NCI-H2081 treated with DMSO at 0.1 percent for 48 hours (cell line): ENCODE data around the gene BRD3OS.

Experiments
- DNase-seq: peaks from one replicate; lab custom pipeline; 2025; lab: John Stamatoyannopoulos, UW

The BRD3OS gene, protein sequence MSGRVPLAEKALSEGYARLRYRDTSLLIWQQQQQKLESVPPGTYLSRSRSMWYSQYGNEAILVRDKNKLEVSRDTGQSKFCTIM

DNA sequence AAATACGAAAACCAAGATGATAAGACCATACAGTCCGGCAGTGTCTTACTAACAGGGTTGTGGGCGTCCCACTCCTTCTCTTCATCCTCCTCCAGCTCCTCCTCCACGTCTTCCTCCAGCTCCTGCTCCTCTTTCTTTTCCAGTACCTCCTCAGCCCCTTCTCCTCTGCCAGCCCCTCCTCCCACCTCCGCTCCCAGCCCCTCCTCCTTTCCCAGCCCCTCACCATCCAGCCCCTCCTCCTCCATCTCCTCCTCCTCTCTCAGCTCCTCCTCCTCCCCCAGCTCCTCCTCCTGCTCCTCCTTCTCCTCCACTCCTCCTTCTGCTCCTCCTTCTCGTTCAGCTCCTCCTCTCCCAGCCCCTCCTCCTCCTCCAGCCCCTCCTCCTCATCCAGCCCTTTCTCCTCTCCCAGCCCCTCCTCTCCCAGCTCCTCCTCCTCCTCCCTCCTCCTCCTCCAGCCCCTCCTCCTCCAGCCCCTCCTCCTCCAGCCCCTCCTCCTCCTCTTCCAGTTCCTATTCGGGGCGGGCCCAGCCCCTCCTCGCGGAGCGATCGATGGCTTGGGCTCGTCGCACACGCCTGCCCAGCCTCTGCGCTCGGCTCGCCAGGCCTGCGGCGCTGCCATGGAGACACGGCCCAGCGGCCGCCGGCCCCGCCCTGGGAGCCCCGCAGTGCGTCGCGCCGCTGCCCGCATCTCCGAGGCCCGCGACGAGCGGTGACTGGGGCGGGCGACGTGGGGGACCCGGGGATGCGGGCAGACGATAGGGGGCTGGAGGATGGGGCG lies at the start of gene BRD3OS:
TSS of gene BRD3OS (plus strand) at position 654 of the 778 bp plus-strand sequence. CDS start 1,267 bp downstream, outside the sequence.
- peak; percentile 47 for DNase-seq

DNA sequence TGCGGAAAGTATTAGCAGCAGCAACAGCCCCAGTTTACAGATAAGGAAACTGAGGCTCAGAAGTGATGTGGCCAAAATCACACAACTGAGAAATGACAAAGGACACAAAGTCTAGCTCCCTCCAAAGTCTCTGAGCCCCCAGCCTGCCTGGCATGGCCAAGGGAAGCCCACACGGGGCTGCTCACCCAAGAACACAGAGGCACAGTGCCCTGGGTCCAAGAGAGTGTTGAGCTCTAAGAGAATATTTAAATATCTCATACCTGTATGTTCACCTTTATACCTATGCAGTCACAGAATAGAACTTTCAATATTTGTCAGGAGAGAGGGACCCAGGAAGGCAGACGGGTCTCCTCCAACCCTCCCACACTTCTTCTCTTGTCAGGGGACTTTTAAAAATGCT lies 49.8 kb upstream of the BRD3OS start:
- no peak for DNase-seq

DNA sequence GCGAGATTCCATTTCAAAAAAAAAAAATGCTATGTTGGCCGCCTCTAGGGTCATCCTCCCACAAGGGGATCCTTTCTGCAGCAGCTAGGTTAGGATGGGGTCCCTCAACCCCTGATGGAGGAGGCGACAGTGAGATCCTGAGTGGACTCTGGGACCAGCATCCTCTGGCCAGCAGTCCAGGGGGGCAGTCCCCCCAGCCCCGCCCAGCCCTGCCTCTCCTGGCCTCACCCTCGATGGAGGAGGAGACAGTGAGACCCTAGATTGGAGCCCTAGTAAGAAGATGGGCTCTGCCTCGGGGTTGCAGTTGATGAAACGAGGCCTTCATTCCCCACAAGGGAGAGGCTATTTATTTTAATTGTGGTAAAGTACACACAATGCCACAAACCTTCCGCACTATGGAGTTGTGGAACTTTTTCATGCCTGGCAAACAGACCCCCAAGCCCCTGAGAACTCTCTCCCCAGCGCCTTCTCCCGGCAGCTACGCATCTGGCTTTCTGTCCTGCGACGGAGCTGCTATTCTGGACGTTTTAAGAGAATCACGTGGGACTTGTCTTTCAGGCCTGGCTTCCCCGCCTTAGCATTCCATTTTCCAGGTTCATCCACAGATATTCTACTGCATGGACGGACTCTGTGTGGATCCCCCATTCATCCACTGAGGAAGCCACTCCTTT lies 49.0 kb upstream of the BRD3OS start:
- DNase-seq = no peak

GRCh38 chr9:133976887-133977286 lies 48.4 kb upstream of the BRD3OS start:
- no peak for DNase-seq

- DNase-seq = no peak
Observed at GRCh38 chr9:133977421-133978201, 47.7 kb upstream of the BRD3OS start.

- no peak for DNase-seq
Observed at GRCh38 chr9:133978226-133978898, 46.9 kb upstream of the BRD3OS start.

- DNase-seq = no peak
Observed at GRCh38 chr9:133978899-133979272, 46.4 kb upstream of the BRD3OS start.

DNA sequence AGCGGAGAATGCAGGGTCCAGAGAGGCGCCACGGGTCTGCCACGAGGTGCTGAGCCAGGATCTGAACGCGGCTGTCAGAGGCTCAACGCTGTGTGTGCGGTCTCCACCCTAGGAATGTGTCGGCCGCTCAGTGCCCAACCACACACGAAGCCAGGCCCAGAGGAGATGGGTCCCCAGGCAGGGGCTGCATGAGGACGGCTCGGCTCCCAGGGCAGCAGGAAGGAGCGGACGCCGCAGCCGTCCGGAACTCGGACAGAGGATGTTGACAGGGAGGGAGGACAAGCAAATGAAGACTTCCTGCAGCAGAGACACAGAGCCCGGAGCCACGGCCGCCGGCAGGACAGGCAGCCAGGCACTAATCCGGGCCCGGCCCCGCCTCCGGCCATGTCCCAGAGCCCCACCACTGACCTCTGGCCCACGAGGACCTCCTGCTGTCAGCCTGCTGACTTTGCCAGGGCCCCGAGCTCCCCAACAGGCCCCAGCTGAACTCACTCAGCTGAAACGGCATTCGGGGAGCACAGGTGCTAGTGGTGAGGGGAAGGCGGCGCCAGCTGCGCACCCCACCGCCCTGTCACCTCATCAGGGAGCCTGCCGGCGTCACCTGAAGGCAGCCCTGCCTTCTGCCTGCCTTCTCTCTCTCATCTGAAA lies 45.9 kb upstream of the BRD3OS start:
- no peak for DNase-seq

DNA sequence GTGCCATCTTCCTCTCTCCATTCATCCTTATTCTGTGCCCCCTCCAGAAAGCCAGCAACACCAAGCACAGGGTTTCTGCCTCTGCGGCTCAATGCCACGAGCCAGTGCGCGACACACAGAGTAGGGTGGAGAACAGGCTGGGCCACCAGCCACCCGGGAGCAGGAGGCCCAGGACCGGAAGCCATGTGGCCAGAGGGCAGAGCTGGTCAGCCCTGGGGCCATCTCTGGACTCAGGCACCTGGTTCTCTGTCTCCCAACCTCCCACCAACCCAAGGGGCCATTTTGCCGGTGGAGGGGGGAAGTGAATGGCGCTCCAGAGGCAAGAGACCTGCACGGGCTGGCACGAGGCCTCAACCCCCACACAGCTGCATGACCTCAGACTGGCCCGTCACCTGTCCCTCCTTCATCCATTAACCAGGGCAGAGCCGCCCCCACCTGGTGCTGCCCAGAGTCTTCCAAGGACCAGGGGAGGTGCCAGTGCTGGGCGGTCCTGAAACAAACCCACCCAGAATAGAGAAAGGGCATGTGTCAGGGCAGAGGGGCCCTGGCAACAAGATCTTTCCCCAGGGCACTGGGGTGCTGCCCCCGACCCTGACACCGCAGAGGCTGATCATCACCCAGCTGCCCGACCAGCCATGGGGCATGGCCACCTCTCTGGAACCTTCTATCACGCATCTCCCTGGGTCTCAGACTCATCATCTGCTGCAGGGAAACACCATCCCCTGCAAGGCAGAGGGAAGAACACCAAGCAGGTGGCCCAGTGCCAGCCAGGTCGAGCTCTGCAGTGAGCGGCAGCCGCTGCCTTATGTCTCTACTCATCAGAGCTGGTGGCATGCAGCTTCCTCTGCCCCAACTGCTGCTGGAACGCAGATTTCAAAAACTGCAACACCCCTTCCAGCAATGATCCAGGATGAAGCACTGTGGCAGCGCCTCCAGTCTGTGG lies 45.1 kb upstream of the BRD3OS start:
- DNase-seq = no peak

GRCh38 chr9:133980864-133981588 lies 44.3 kb upstream of the BRD3OS start:
- no peak for DNase-seq

- no peak for DNase-seq
Observed at GRCh38 chr9:133981589-133981957, 43.7 kb upstream of the BRD3OS start.

DNA sequence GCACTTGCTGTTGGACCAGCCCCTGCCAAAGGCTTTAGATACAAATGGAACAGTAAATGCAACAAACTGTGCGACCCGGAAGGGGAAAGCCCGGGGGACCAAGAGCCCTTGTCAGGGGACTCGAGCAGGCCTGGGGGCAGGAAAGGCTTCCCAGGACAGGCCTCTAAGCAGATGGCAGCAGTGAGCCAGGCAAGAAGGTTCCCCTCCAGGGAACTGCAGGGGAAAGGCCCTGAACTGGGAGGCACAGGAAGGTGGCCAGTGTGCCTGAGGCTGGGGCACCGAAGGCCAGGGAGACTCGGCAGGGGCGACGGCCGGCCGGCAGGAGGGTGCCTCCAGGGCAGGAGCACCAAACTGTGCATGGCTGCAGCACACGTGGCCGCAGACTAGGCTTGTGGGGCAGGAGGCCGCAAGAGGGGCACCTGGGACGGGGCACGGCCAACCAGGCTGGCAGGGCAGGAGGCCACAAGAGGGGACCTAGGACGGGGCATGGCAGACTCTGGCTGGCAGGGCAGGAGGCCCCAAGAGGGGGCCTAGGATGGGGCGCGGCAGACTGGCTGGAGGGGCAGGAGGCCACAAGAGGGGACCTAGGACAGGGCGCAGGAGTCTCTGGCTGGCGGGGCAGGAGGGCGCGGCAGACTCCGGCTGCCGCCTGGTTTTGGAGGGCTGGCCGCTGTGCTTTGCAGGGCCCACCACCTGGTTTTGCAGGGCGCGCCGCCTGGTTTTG lies 43.2 kb upstream of the BRD3OS start:
- no peak for DNase-seq

DNA sequence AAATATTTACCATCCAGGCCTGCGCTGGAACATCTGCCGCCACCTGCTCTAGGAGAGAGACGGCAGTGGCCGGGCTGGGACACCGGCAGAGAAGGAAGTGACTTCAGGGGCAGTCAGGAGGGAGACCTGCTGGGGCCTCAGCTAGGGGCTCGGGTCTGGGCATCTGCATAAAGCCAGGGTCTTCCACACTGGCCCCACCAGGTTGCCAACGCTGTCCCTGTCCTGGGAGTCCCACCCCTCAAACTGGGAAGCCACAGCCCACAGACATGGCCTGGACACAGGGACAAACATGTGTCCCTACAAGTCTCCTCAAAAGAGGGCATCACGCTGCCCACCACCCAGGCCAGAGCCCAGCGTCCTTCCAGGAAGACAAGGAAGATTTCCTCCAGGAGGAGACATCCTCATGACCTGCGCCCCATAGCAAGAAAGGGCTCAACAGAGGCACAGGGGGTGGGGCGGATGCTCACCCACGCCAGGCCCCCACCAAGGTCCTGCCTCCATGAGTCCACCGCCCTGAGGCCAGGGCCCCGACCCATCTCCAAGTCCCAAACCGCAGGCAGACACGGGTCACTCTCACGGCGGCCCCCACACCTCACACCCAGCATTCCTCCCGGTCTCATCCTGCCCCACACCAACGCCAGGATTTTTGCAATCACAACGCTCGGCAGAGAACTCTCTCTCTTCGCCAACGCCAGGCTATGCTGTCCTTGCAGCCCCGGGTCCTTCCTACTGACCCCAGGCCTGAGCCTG lies 42.1 kb upstream of the BRD3OS start:
- no peak for DNase-seq

DNA sequence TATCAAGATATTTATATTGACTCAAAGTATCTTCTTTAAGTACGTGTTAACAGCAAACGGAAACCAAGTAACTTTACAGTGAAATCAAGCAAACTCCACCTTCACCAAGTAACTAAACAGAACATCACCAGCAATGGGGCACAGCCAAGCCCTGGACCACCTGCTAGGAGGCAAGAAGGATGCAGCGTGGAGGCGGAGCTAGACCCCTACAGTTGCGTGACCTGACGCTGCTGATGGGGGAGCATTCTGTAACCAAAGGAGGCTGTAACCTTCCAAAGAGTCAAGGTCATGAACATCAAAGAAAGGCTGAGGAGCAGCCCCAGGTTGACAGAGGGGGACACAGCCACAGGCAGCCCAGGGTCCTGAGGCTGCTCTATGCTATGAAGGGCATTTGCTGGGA lies 39.2 kb upstream of the BRD3OS start:
- no peak for DNase-seq

- no peak for DNase-seq
Observed at GRCh38 chr9:133986774-133987445, 38.4 kb upstream of the BRD3OS start.

DNA sequence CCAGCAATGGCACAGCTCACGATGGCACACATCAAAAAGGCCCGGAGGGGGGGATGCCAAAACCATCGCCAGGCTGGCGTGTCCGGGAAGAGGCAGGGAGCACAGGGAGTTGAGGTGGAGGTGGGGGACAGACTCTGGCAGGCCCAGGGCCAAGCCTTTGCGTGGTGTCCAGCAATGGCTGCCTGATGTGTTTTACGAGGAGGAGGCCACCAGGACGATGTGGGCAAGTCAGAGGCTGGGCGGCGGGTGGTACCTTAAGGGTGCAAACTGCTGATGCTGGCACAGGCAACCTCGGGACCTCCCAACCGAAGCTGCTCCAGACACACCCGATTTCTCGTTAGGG lies 37.9 kb upstream of the BRD3OS start:
- DNase-seq = no peak

GRCh38 chr9:133987946-133988665 lies 37.2 kb upstream of the BRD3OS start:
- no peak for DNase-seq
